ENCODE measurements around the gene DDX17. TPM values are rescaled to one million over a fixed set of nuclear protein-coding genes. Genes with fewer than 3 reads are reported as not detected.
A peak's percentile ranks its signal among the peaks of the same experiment; 100 is the strongest.

Gene DDX17
- total and polyA plus RNA-seq, 11 donors: 133 to 202 (median 166) TPM

DNA sequence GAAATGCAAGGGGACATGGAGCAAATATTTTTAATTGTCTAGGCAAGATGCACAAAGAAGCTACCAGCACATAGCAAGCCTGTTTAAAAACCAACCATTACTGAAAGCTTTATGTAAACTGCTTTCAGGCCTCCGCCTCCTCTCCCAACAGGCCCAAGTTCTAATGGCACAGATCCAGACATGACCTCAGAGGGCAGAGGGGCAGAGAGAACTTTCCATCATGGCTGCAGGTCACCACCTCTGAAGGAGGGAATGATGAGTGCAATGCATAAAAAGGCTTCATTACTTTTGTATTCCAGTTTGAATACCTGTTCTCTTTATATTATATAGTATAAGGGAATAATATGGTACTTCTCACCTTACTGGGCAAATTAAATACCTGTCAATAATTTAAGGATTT, 15.2 kb downstream of the DDX17 start:
- peak overlapping the region in 11 of 12 donors; percentile 23 to 78 (median 73) for H3K27ac ChIP-seq
- DNase-seq (peak in 4 of 5 donors; percentile 81 to 85 (median 82)), ATAC-seq (peak; percentile 78 to 94 (median 85))
- no peaks in the 10 kb centered on the region for H3K9me3 ChIP-seq
- H3K4me3 ChIP-seq: no peak overlapping the region
- H3K4me1 ChIP-seq: peaks cover 4 to 43% (median 27%) of the 10 kb centered on the region in 12 donors
- intact Hi-C loops (cut with DNase I): no loop called here
- WGBS, 4 donors: 29 to 53% (median 41%) methylated on average over 1 of the region's 1 CpG
- H3K36me3 ChIP-seq: peaks cover 7 to 100% (median 100%) of the 10 kb centered on the region in 9 donors
- H3K27me3 ChIP-seq: no peaks in the 10 kb centered on the region
- TF ChIP-seq POLR2A (IDR thresholded peaks at IDR 0.05): no peak
- TF ChIP-seq, protein P1, sequence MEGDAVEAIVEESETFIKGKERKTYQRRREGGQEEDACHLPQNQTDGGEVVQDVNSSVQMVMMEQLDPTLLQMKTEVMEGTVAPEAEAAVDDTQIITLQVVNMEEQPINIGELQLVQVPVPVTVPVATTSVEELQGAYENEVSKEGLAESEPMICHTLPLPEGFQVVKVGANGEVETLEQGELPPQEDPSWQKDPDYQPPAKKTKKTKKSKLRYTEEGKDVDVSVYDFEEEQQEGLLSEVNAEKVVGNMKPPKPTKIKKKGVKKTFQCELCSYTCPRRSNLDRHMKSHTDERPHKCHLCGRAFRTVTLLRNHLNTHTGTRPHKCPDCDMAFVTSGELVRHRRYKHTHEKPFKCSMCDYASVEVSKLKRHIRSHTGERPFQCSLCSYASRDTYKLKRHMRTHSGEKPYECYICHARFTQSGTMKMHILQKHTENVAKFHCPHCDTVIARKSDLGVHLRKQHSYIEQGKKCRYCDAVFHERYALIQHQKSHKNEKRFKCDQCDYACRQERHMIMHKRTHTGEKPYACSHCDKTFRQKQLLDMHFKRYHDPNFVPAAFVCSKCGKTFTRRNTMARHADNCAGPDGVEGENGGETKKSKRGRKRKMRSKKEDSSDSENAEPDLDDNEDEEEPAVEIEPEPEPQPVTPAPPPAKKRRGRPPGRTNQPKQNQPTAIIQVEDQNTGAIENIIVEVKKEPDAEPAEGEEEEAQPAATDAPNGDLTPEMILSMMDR (IDR thresholded peaks at IDR 0.05): no peak

GRCh38 chr22:38490475-38490874, 15.6 kb downstream of the DDX17 start:
- peaks cover 7 to 100% (median 100%) of the 10 kb centered on the region in 9 donors for H3K36me3 ChIP-seq
- 44 to 63% (median 58%) methylated on average over 2 of the region's 2 CpGs for WGBS, 4 donors
- H3K9me3 ChIP-seq: no peaks in the 10 kb centered on the region
- intact Hi-C loops (cut with DNase I): no loop called here
- DNase-seq (no peak), ATAC-seq (peak in 2 of 4 donors; percentile 2 to 5)
- H3K27me3 ChIP-seq: no peaks in the 10 kb centered on the region
- peaks cover 4 to 43% (median 25%) of the 10 kb centered on the region in 12 donors for H3K4me1 ChIP-seq
- TF ChIP-seq, protein P1 (IDR thresholded peaks at IDR 0.05): no peak
- no peak for TF ChIP-seq POLR2A (IDR thresholded peaks at IDR 0.05)
- H3K27ac ChIP-seq: peak overlapping the region in 11 of 12 donors; percentile 23 to 78 (median 73)
- no peak overlapping the region for H3K4me3 ChIP-seq

- WGBS, 4 donors: 75 to 82% (median 79%) methylated on average over 7 of the region's 7 CpGs
- peaks cover 4 to 41% (median 24%) of the 10 kb centered on the region in 12 donors for H3K4me1 ChIP-seq
- ATAC-seq: peak in 2 of 4 donors; percentile 6
Observed at GRCh38 chr22:38489561-38490145, 16.5 kb downstream of the DDX17 start.

GRCh38 chr22:38489142-38489541, 17.0 kb downstream of the DDX17 start:
- TF ChIP-seq, protein P1 (IDR thresholded peaks at IDR 0.05): no peak
- TF ChIP-seq POLR2A (IDR thresholded peaks at IDR 0.05): no peak
- Histone ChIP-seq H3K27me3 (no peaks in the 10 kb centered on the region), H3K36me3 (peaks cover 7 to 100% (median 100%) of the 10 kb centered on the region in 9 donors), H3K4me3 (no peak overlapping the region), H3K4me1 (peaks cover 4 to 40% (median 20%) of the 10 kb centered on the region in 12 donors), H3K27ac (peak overlapping the region in 4 of 12 donors; percentile 6 to 78 (median 43)), H3K9me3 (no peaks in the 10 kb centered on the region)
- no peak for DNase-seq
- 90 to 92% (median 92%) methylated on average over 17 of the region's 17 CpGs for WGBS, 4 donors
- intact Hi-C loops (cut with DNase I): no loop called here
- no peak for ATAC-seq

More at GRCh38 chr22:38489561-38490145, 16.5 kb downstream of the DDX17 start:
- TF ChIP-seq, protein P1 (IDR thresholded peaks at IDR 0.05): no peak
- TF ChIP-seq POLR2A (IDR thresholded peaks at IDR 0.05): no peak
- Histone ChIP-seq H3K4me3 (no peak overlapping the region), H3K27ac (peak overlapping the region in 7 of 12 donors; percentile 10 to 78 (median 43)), H3K27me3 (no peaks in the 10 kb centered on the region), H3K36me3 (peaks cover 7 to 100% (median 100%) of the 10 kb centered on the region in 9 donors), H3K9me3 (no peaks in the 10 kb centered on the region)
- intact Hi-C loops (cut with DNase I): no loop called here
- DNase-seq: no peak

All from heart left ventricle (tissue), 16 donors.